Measurements from ENCODE around the gene LSM4. TPM values are rescaled to one million over a fixed set of nuclear protein-coding genes. Genes with fewer than 3 reads are reported as not detected.

The LSM4 gene
- total RNA-seq, 1 donor from 2014 or later: 196 TPM

GRCh38 chr19:18311502-18312091 is 11.3 kb downstream of the LSM4 start:
- no peak for DNase-seq (ENCODE audit: extremely low spot score, unreplicated experiment)
- TF ChIP-seq CTCF (conservative IDR thresholded peaks at IDR 0.05): no peak
- Mint-ChIP-seq H3K27me3 (no peaks in the 10 kb centered on the region), H3K36me3 (peaks cover 7% of the 10 kb centered on the region), H3K4me3 (no peak overlapping the region), H3K4me1 (ENCODE audit: unreplicated experiment) (peaks cover 10% of the 10 kb centered on the region), H3K27ac (no peak overlapping the region), H3K9me3 (no peaks in the 10 kb centered on the region)

GRCh38 chr19:18310966-18311365 is 11.9 kb downstream of the LSM4 start:
- Mint-ChIP-seq H3K4me1 (ENCODE audit: unreplicated experiment) (peaks cover 11% of the 10 kb centered on the region), H3K36me3 (peaks cover 7% of the 10 kb centered on the region), H3K4me3 (no peak overlapping the region), H3K9me3 (no peaks in the 10 kb centered on the region), H3K27ac (no peak overlapping the region), H3K27me3 (no peaks in the 10 kb centered on the region)
- TF ChIP-seq CTCF (conservative IDR thresholded peaks at IDR 0.05): no peak
- DNase-seq (ENCODE audit: extremely low spot score, unreplicated experiment): no peak

- no peak overlapping the region for H3K4me3 Mint-ChIP-seq
- H3K9me3 Mint-ChIP-seq: no peaks in the 10 kb centered on the region
- H3K36me3 Mint-ChIP-seq: peaks cover 7% of the 10 kb centered on the region
- TF ChIP-seq CTCF (conservative IDR thresholded peaks at IDR 0.05): no peak
- peak overlapping the region; percentile 43 for H3K27ac Mint-ChIP-seq
- H3K27me3 Mint-ChIP-seq: no peaks in the 10 kb centered on the region
- DNase-seq (ENCODE audit: extremely low spot score, unreplicated experiment): no peak
- H3K4me1 Mint-ChIP-seq (ENCODE audit: unreplicated experiment): peaks cover 7% of the 10 kb centered on the region
Measured at GRCh38 chr19:18310118-18310909, 12.6 kb downstream of the LSM4 start.

- peaks cover 12% of the 10 kb centered on the region for H3K4me1 Mint-ChIP-seq (ENCODE audit: unreplicated experiment)
- no peaks in the 10 kb centered on the region for H3K27me3 Mint-ChIP-seq
- H3K4me3 Mint-ChIP-seq: no peak overlapping the region
- H3K36me3 Mint-ChIP-seq: peaks cover 7% of the 10 kb centered on the region
- H3K9me3 Mint-ChIP-seq: no peaks in the 10 kb centered on the region
- DNase-seq (ENCODE audit: extremely low spot score, unreplicated experiment): no peak
- no peak overlapping the region for H3K27ac Mint-ChIP-seq
- TF ChIP-seq CTCF (conservative IDR thresholded peaks at IDR 0.05): no peak
Measured at GRCh38 chr19:18309525-18310064, 13.3 kb downstream of the LSM4 start.

GRCh38 chr19:18308948-18309325 is 13.9 kb downstream of the LSM4 start:
- no peaks in the 10 kb centered on the region for H3K27me3 Mint-ChIP-seq
- H3K9me3 Mint-ChIP-seq: no peaks in the 10 kb centered on the region
- H3K36me3 Mint-ChIP-seq: peaks cover 7% of the 10 kb centered on the region
- peaks cover 17% of the 10 kb centered on the region for H3K4me1 Mint-ChIP-seq (ENCODE audit: unreplicated experiment)
- H3K4me3 Mint-ChIP-seq: no peak overlapping the region
- H3K27ac Mint-ChIP-seq: no peak overlapping the region
- DNase-seq (ENCODE audit: extremely low spot score, unreplicated experiment): no peak
- TF ChIP-seq CTCF (conservative IDR thresholded peaks at IDR 0.05): no peak
